RWPE2 (cell line): Measurements from ENCODE around the gene SCAMP2.
A peak's percentile ranks its signal among the peaks of the same experiment; 100 is the strongest.

Source experiments
- ATAC-seq: fragments of 200-7000 bp; cut with Tn5 transposase; 3 replicates; pipeline ENCODE4 v1.9.1; 2021; ENCODE audit warnings: low read depth
- DNase-seq: peaks from one replicate; pipeline ENCODE4 v3.0.0-alpha.2; 2020; ENCODE audit warnings: low spot score
- H3K27ac ChIP-seq: fragments of 450-650 bp; 2 replicates; pipeline ENCODE4 v1.5.1; 2017; ENCODE audit warnings: mild to moderate bottlenecking; ENCODE audit not compliant: poor library complexity, severe bottlenecking
- H3K27me3 ChIP-seq: fragments of 250-450 bp; sonication (Bioruptor Pico); 2 replicates; pipeline ENCODE4 v1.5.1; 2021; ENCODE audit warnings: mild to moderate bottlenecking, moderate library complexity; ENCODE audit not compliant: insufficient read depth, poor library complexity, severe bottlenecking
- H3K36me3 ChIP-seq: fragments of 250-450 bp; sonication (Bioruptor Pico); 2 replicates; pipeline ENCODE4 v1.5.1; 2020; ENCODE audit warnings: low read depth, mild to moderate bottlenecking, moderate library complexity
- H3K4me1 ChIP-seq: fragments of 250-450 bp; sonication (Bioruptor Pico); 2 replicates; pipeline ENCODE4 v1.5.1; 2021; ENCODE audit warnings: mild to moderate bottlenecking, moderate library complexity; ENCODE audit not compliant: insufficient read depth, poor library complexity, severe bottlenecking
- H3K4me3 ChIP-seq: fragments of 250-450 bp; sonication (Bioruptor Pico); 2 replicates; pipeline ENCODE4 v1.5.1; 2021; ENCODE audit warnings: mild to moderate bottlenecking, moderate library complexity; ENCODE audit not compliant: severe bottlenecking
- H3K9me3 ChIP-seq: fragments of 250-450 bp; sonication (Bioruptor Pico); 2 replicates; pipeline ENCODE4 v1.5.1; 2021; ENCODE audit warnings: mild to moderate bottlenecking, moderate library complexity; ENCODE audit not compliant: severe bottlenecking
- CTCF ChIP-seq: fragments of 450-650 bp; IDR thresholded peaks from one replicate; pipeline ENCODE4 v1.5.1; 2017; ENCODE audit warnings: mild to moderate bottlenecking, moderate library complexity; ENCODE audit not compliant: poor library complexity, severe bottlenecking

The SCAMP2 gene

GRCh38 chr15:74908635-74909034, 35.5 kb upstream of the SCAMP2 start:
- TF ChIP-seq CTCF: no peak
- no peak overlapping the region for H3K27ac ChIP-seq
- H3K27me3 ChIP-seq: no peaks in the 10 kb centered on the region
- H3K9me3 ChIP-seq: no peaks in the 10 kb centered on the region
- H3K4me3 ChIP-seq: no peak overlapping the region
- ATAC-seq (no peak), DNase-seq (no peak)
- peaks cover 16% of the 10 kb centered on the region for H3K36me3 ChIP-seq
- peaks cover 4% of the 10 kb centered on the region for H3K4me1 ChIP-seq

- Histone ChIP-seq H3K27me3 (no peaks in the 10 kb centered on the region), H3K36me3 (peaks cover 27% of the 10 kb centered on the region), H3K4me1 (peaks cover 4% of the 10 kb centered on the region), H3K9me3 (no peaks in the 10 kb centered on the region), H3K27ac (peak overlapping the region; percentile 55), H3K4me3 (peak overlapping the region; percentile 94)
- DNase-seq (no peak), ATAC-seq (peak; percentile 20)
- no peak for TF ChIP-seq CTCF
These were observed 34.2 kb upstream of the SCAMP2 start for GRCh38 chr15:74907163-74907870.

GRCh38 chr15:74906450-74907162, 33.4 kb upstream of the SCAMP2 start, which contains the start of gene FAM219B:
FAM219B (minus strand) TSS chr15:74906851; CDS start chr15:74906800, 51 bp downstream.
- Histone ChIP-seq H3K27me3 (no peaks in the 10 kb centered on the region), H3K27ac (peak within 1 kb of the TSS; percentile 55), H3K9me3 (no peaks in the 10 kb centered on the region), H3K4me1 (peaks cover 4% of the 10 kb centered on the region), H3K4me3 (peak within 1 kb of the TSS; percentile 94), H3K36me3 (peaks cover 34% of the 10 kb centered on the region)
- DNase-seq (peak; percentile 98), ATAC-seq (peak; percentile 89)
- no peak for TF ChIP-seq CTCF

GRCh38 chr15:74906067-74906449, 32.9 kb upstream of the SCAMP2 start:
- Histone ChIP-seq H3K4me1 (peaks cover 4% of the 10 kb centered on the region), H3K4me3 (peak overlapping the region; percentile 94), H3K27me3 (no peaks in the 10 kb centered on the region), H3K27ac (peak overlapping the region; percentile 55), H3K9me3 (no peaks in the 10 kb centered on the region), H3K36me3 (peaks cover 40% of the 10 kb centered on the region)
- ATAC-seq: peak; percentile 38
- no peak for DNase-seq
- no peak for TF ChIP-seq CTCF
